Measurements from ENCODE around the gene RIC8B.

The RIC8B gene

DNA sequence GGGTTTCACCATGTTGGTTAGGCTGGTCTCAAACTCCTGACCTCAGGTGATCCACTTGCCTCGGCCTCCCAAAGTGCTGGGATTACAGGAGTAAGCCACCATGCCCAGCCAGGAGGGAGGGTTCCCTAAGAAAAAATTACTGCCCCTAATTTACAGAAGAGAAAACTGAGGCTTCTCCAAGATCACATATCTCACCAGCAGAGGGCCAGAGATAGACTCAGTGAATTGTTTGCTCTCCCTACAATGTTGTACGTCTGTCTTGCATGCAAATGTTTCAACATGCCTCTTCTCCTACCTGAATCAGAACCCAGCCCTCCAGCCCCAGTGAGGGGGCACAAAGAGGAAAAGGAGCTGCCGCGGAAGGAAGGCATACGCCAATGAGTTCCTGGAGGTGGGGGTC, 132.9 kb downstream of the RIC8B start:
- TF ChIP-seq, protein P1, sequence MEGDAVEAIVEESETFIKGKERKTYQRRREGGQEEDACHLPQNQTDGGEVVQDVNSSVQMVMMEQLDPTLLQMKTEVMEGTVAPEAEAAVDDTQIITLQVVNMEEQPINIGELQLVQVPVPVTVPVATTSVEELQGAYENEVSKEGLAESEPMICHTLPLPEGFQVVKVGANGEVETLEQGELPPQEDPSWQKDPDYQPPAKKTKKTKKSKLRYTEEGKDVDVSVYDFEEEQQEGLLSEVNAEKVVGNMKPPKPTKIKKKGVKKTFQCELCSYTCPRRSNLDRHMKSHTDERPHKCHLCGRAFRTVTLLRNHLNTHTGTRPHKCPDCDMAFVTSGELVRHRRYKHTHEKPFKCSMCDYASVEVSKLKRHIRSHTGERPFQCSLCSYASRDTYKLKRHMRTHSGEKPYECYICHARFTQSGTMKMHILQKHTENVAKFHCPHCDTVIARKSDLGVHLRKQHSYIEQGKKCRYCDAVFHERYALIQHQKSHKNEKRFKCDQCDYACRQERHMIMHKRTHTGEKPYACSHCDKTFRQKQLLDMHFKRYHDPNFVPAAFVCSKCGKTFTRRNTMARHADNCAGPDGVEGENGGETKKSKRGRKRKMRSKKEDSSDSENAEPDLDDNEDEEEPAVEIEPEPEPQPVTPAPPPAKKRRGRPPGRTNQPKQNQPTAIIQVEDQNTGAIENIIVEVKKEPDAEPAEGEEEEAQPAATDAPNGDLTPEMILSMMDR (IDR thresholded peaks at IDR 0.05; ENCODE audit: extremely low read depth, insufficient read depth, missing control alignments): peak; percentile 43
- no peak for DNase-seq (ENCODE audit: low spot score)
- in situ Hi-C loops (cut with MboI; ENCODE audit: low pct_unique_long_range_greater_than_20kb, low sequenced_read_pairs, unreplicated experiment): no loop called here

DNA sequence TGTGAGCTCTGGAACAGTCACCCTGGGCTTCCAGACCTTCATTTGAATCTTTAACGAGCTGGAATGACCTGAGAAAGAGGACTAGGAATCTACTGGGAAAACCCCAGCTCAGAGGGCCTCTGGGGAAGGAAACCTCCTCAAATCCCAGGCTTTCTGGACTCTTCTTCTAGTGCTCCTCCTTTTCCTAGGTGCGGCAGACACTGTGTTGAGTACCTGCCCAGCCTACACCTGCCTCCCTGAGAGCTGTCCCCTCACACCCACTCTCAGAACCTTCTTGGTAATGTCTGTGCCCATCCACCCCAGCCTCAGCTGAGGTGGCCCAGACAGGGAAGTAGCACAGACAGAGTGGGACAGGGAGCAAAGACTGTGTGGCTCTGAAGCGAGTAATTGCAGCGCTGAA, 133.4 kb downstream of the RIC8B start:
- TF ChIP-seq, protein P1 (IDR thresholded peaks at IDR 0.05; ENCODE audit: extremely low read depth, insufficient read depth, missing control alignments): no peak
- in situ Hi-C loops (cut with MboI; ENCODE audit: low pct_unique_long_range_greater_than_20kb, low sequenced_read_pairs, unreplicated experiment): no loop called here
- no peak for DNase-seq (ENCODE audit: low spot score)

DNA sequence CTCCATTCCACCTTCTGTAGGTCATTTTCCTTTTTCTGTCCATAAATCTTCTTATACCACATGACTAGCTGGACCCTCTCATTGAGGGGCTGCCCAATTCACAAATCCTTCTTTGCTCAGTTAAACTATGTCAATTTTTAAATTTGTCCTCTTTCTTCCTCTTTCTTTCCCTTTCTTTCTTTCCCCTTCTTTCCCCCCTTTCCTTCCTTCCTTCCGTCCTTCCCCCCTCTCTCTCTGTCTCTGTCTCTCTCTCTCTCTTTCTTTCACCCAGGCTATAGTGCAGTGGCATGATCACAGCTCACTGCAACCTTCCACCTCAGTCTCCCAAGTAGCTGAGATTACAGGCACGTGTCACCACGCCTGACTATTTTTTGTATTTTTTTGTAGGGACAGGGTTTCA, 134.1 kb downstream of the RIC8B start:
- no peak for DNase-seq (ENCODE audit: low spot score)
- TF ChIP-seq, protein P1 (IDR thresholded peaks at IDR 0.05; ENCODE audit: extremely low read depth, insufficient read depth, missing control alignments): no peak
- in situ Hi-C loops (cut with MboI; ENCODE audit: low pct_unique_long_range_greater_than_20kb, low sequenced_read_pairs, unreplicated experiment): no loop called here

DNA sequence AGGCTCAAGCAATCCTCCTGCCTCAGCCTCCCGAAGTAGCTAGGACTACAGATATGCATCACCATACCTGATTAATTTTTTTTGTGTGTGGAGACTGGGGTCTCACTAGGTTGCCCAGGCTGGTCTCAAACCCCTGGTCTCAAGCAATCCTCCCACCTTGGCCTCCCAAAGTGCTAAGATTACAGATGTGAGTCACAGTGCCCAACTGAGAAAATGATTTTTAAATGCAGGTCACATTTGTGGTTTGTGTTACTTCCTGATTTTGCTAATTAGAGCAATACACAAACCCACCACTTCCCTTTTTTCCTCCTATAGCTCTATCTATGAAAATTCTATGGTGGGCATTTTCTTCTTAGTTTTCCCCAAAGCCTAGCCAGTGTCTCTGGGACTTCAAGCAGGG, 135.7 kb downstream of the RIC8B start:
- in situ Hi-C loops (cut with MboI; ENCODE audit: low pct_unique_long_range_greater_than_20kb, low sequenced_read_pairs, unreplicated experiment): loop anchor here (10.0 kb wide), 1 partner anchor 525 kb away; no protein-coding TSS in a partner anchor
- TF ChIP-seq, protein P1 (IDR thresholded peaks at IDR 0.05; ENCODE audit: extremely low read depth, insufficient read depth, missing control alignments): no peak
- no peak for DNase-seq (ENCODE audit: low spot score)

DNA sequence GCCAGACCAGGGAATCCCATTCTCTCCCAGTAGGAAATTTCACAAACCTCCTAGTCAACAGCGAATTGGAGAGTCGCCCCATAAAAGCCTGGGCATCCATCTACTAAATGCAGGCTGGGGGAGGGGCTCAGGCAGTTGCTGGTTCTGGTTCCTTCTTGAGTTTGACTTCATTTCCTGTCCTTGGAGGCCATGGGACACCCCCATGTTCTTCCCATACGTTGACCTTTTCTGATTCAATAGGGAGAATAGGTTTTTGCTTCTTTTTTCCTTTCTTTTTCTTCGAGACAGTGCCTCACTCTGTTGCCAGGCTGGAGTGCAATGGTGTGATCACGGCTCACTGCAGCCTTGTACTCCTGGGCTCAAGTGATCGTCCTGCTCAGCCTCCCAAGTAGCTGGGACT, 137.1 kb downstream of the RIC8B start:
- no peak for DNase-seq (ENCODE audit: low spot score)
- in situ Hi-C loops (cut with MboI; ENCODE audit: low pct_unique_long_range_greater_than_20kb, low sequenced_read_pairs, unreplicated experiment): loop anchor here (10.0 kb wide), 1 partner anchor 527 kb away; no protein-coding TSS in a partner anchor
- TF ChIP-seq, protein P1 (IDR thresholded peaks at IDR 0.05; ENCODE audit: extremely low read depth, insufficient read depth, missing control alignments): no peak

DNA sequence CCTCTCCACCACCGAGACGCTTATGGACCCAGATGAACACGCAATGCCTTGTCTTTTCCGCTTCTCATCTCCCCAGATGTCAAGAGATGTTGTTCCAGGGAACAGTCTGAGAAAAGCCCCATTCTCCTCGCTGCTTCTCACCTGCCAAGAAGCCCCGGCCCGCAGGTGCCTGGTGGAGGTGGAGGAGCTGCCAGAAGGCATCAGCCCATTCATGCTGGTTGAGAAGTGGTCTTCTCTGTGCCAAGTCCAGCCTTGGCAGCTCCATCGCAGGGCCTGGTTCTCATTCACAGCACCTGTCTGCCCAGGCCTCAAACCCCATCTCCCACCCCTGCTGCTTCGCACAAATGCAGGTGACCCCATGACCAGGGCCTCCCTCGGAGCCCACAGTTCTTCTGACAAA, 139.0 kb downstream of the RIC8B start:
- in situ Hi-C loops (cut with MboI; ENCODE audit: low pct_unique_long_range_greater_than_20kb, low sequenced_read_pairs, unreplicated experiment): loop anchor here (10.0 kb wide), 1 partner anchor 529 kb away; no protein-coding TSS in a partner anchor
- DNase-seq (ENCODE audit: low spot score): no peak
- TF ChIP-seq, protein P1 (IDR thresholded peaks at IDR 0.05; ENCODE audit: extremely low read depth, insufficient read depth, missing control alignments): no peak

Data from GM13977 (cell line).